ENCODE results near the gene HOXD8. TPM values are rescaled to one million over a fixed set of nuclear protein-coding genes. Genes with fewer than 3 reads are reported as not detected.

HOXD8 gene
- polyA plus RNA-seq, 1 of the 3 experiments (the other 2 are of a cell fraction), result 6.4 TPM

GRCh38 chr2:176093145-176093897 is 36.2 kb upstream of the HOXD8 start:
- TF ChIP-seq CTCF (IDR thresholded peaks at IDR 0.05) (peak; percentile 22), MAX (IDR thresholded peaks at IDR 0.05; ENCODE audit: low read depth) (0 out of 2 replicates have a peak, but pooled peaks have one; percentile 27), GATA2 (CRISPR knock-in tag; IDR thresholded peaks at IDR 0.05) (no peak), POLR2AphosphoS5 (IDR thresholded peaks at IDR 0.05; ENCODE audit: low read depth, low read length) (no peak), SIN3A (IDR thresholded peaks at IDR 0.05; ENCODE audit: borderline replicate concordance, low read depth, low read length) (no peak), EZH2phosphoT487 (IDR thresholded peaks at IDR 0.05; ENCODE audit: borderline replicate concordance, low read depth) (peak; percentile 93; the same call in 1 of the 2 replicates), TCF12 (IDR thresholded peaks at IDR 0.05) (no peak), IRF3 (IDR thresholded peaks at IDR 0.05; ENCODE audit: low read depth, low read length) (no peak), RCOR1 (IDR thresholded peaks at IDR 0.05; ENCODE audit: low read length) (no peak), GABPA (IDR thresholded peaks at IDR 0.05; ENCODE audit: low read depth) (no peak), NFIC (IDR thresholded peaks at IDR 0.05; ENCODE audit: borderline replicate concordance) (no peak)
- Histone ChIP-seq H3K4me2 (peak overlapping the region; percentile 65; the same call in 1 of the 2 replicates), H4K20me1 (ENCODE audit: insufficient read depth) (no peaks in the 10 kb centered on the region), H3K9me2 (no peaks in the 10 kb centered on the region), H2AFZ (ENCODE audit: low read depth) (no peak overlapping the region), H3K4me1 (ENCODE audit: control insufficient read depth in 1 of 2, insufficient read depth in 2 of 2, low read depth in 1 of 2, low read length in 1 of 2) (peaks cover 0 to 21% of the 10 kb centered on the region in 2 experiments; a peak in 2 of 4 replicates), H3K9me3 (no peaks in the 10 kb centered on the region), H3K79me2 (ENCODE audit: insufficient read depth) (no peaks in the 10 kb centered on the region), H3K36me3 (replicated peaks in 1 of 2; ENCODE audit: control insufficient read depth in 1 of 2, insufficient read depth in 2 of 2, low read length in 1 of 2) (no peaks in the 10 kb centered on the region), H3K27me3 (ENCODE audit: insufficient read depth) (peaks cover 94% of the 10 kb centered on the region), H3K27ac (ENCODE audit: low read depth in 2 of 2, low read length in 1 of 2) (no peak overlapping the region), H3K4me3 (ENCODE audit: low read depth in 2 of 2, low read length in 1 of 2) (peak overlapping the region in 1 of 2 experiments; percentile 38; a peak in 3 of 4 replicates), H3F3A (replicated peaks; ENCODE audit: insufficient read depth) (no peaks in the 10 kb centered on the region), H3K9ac (no peak overlapping the region)
- WGBS (ENCODE audit: low lambda C conversion rate), result 9% methylated on average over 21 of the region's 53 CpGs
- DNase-seq, result peak; percentile 73
- ChIA-PET POLR2A (no interaction called here), CTCF (interaction anchor here (1.2 to 13.5 kb wide), 9 partner anchors 10 to 889 kb away, joined by 4 to 264 read pairs (median 4); partner anchors contain the start of genes EVX2, HOXD10, HOXD11 and HOXD9)

GRCh38 chr2:176093898-176094249 is 35.6 kb upstream of the HOXD8 start:
- no peak overlapping the region for H2AFZ ChIP-seq (ENCODE audit: low read depth)
- H3K4me3 ChIP-seq (ENCODE audit: low read depth in 2 of 2, low read length in 1 of 2), result no peak overlapping the region
- H3K4me2 ChIP-seq, result no peak overlapping the region
- H3K9me3 ChIP-seq, result no peaks in the 10 kb centered on the region
- CTCF ChIA-PET, result interaction anchor here (1.0 to 13.5 kb wide), 7 partner anchors 11 to 1064 kb away, joined by 3 to 264 read pairs (median 4); partner anchors contain the start of genes EVX2, HOXD10 and HOXD11
- H4K20me1 ChIP-seq (ENCODE audit: insufficient read depth), result no peaks in the 10 kb centered on the region
- TF ChIP-seq EZH2phosphoT487 (IDR thresholded peaks at IDR 0.05; ENCODE audit: borderline replicate concordance, low read depth) (peak; percentile 0; the same call in 1 of the 2 replicates), JUND (IDR thresholded peaks at IDR 0.05) (no peak)
- no peak for DNase-seq
- H3K9me2 ChIP-seq, result no peaks in the 10 kb centered on the region
- H3K27me3 ChIP-seq (ENCODE audit: insufficient read depth), result peaks cover 94% of the 10 kb centered on the region
- H3F3A ChIP-seq (replicated peaks; ENCODE audit: insufficient read depth), result no peaks in the 10 kb centered on the region
- H3K4me1 ChIP-seq (ENCODE audit: control insufficient read depth in 1 of 2, insufficient read depth in 2 of 2, low read depth in 1 of 2, low read length in 1 of 2), result peaks cover 0 to 25% of the 10 kb centered on the region in 2 experiments; a peak in 2 of 4 replicates
- no peak overlapping the region for H3K9ac ChIP-seq
- WGBS (ENCODE audit: low lambda C conversion rate), result 40% methylated on average over 8 of the region's 8 CpGs
- POLR2A ChIA-PET, result no interaction called here
- H3K36me3 ChIP-seq (replicated peaks in 1 of 2; ENCODE audit: control insufficient read depth in 1 of 2, insufficient read depth in 2 of 2, low read length in 1 of 2), result no peaks in the 10 kb centered on the region
- no peaks in the 10 kb centered on the region for H3K79me2 ChIP-seq (ENCODE audit: insufficient read depth)
- H3K27ac ChIP-seq (ENCODE audit: low read depth in 2 of 2, low read length in 1 of 2), result no peak overlapping the region

All from SK-N-SH (cell line).